Measurements from ENCODE around the gene C6orf15.
A peak's percentile ranks its signal among the peaks of the same experiment; 100 is the strongest.

C6orf15 gene

DNA sequence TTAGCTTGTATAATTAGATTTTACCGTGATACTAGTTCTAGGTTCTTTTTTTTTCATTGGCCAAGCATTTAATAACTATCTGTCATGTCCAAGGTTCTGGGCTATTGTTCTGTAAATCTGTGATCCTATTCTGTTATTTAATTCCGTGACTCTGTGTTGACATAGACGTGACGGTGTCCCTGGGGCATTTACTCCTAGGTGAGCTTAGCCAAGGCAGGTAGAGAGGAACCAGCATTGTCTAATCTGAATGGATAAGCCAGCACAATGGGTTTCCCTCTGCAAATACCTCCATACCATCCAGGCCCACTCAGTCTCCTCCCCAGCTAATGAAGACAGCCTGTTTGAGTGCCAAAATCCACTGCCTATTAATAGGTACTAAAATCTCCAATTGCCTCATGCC, 16.8 kb upstream of the C6orf15 start:
- DNase-seq = no peak

DNA sequence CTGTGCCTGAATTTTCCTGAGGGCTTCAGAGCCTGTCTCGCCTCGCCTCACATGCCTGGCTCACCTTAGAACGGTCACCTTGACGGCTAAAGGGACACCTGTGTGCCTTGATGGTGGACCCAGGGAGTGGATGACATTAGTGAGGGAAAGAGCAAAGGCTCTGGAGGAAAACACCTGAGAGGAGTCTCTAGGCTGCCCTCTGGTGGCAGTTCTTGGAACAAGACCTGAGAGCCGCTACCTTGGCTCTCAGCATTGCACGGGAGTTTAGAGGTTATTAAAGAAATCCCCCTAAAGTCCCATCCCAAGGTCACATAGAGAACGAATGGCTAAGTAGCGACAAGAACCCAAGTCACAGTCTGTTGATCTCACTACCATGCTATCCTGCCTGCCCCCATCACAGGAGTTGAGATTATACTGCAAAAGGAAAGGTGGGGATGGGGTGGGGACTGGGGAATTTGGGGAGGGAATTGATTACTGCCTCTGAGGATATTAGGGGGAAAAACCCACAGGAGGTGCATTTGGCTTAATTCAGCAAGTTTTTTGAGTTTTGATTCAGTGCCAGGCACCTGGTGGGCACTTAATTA, 15.8 kb upstream of the C6orf15 start:
- DNase-seq = peak; percentile 52

DNA sequence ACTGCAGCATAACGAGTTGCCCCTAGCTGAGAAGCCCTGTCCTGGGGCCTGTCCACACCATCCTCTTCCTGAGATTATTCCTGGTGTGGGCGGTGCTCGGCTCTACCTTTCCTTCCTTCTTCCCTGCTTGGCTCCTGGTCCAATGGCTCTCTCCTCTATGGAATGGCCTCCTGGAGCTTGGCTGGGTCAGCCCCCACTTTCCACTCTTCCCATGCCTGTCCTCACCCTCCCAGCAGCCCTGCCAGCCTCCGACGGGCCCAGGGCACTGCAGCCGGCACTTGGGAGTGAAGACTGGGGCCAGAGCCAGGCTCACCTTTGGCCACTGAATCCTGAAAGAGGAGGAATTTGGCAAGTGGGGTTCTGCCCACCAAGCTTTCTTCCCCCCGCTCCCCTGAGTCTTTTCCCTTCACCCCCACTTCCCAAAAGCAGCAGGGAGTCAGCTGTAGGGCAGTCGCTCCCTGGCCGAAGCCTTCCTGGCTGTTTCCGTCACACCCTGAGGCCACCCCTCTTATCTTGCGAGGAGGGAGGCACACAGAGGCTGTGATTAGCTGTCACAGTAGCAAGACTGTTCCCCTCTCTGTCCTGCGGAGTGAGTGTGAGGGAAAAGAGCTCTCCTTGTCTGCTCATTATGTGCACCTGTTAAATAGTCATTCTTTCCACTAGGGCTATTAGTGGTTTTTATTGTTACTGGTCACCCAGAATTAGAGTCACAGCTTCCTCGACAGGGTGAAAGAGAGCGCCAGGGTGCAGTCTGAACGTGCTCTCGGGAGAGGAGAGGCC, 14.2 kb upstream of the C6orf15 start:
- no peak for DNase-seq

DNA sequence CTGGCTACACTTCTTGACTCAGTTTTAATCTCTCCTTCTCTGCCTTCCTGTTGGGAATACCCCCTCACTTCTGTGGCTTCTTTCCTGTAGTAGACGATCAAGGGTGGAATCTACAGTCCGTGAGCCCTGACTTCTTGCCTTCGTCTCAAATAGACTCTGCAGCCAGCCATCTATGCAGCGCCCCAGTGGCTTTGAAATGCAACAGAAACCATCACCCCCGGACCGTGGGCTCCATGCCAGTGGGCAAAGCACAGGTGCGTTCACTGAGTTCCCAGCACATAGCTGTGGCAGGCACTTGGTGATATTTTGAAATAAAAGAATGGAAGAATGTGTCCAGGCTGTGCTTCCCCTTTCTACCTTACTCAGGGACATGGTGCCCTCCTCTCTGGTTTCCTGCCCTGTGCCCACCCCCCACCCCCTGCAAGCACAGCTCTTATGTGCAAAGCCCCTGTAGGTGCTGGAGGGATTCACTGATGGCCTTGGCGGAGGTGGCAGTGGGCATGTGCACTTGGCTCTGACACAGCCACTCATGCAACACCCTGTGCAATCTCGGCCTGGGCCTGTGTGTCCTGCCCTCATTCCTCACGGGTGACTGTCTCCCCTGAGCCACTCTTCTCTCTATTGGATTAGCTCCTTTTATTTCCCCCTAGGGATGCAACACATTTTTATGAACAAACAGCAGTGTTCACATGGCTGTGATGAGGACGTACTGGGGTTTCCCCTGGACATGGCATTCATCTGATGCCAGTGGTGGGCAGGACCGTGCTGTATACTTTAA, 13.4 kb upstream of the C6orf15 start:
- no peak for DNase-seq

DNA sequence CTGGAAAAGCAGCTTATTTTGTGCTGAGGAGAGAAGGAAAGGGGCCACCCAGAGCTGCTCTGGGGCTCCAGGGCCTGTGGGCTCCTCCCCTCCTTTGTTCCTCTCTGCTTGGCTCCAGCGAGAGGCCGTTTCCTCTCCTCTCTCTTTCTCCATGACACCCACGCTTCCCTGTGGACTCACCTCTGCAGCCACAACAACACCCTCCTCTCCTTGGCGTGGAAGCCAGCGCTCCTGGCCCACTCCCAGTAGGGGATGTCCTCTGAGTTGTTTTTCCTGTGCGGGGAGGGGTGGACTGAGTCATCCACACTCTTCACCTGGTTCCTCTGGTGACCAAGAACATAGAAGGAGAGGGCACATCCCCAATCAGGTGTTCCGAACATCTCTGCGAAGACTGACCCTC, 12.8 kb upstream of the C6orf15 start:
- DNase-seq = no peak

DNA sequence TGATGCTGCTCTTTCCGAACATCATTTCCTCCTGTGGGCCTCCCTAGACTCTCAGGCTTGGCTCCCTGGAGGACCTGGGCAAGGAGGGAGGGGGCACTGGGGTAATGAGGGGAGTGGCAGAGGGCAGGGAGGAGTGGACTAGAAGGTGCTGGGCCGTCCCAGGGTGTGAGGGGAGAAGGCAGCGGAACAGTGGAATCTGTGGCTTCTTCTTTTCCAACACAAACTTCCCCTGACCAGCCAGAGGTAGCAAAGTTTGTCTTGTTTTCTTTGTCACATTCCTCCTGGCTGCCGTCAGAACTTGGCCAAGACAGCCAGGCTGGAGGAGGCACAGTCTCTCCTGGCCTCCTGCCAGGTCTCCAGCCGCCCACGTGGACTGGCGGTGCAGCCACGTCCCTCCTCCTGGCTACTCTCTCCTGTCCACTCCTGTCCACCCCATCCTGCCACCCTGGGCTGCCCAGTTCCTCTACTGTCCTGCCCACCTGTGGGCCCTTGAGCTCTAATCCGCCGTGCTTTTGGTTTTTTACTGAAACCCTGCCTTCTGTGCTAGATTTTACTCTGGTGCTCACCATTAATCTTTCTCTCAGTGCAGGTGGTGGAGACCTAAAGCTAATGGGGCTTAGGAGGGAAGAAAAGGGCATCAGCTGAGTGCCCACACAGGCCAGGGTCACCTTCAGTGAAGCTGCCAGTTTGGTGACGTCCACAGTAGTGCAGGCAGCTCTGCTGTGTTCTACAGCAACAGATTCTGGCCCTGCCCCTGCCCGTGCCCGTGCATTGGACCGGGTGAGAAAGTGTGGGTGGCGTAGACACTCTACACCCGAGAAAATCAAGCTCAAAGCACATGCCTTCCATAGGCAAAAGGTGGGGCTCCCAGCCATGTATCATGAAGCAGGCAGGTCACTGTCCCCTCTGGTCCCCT, 10.7 kb upstream of the C6orf15 start:
- peak; percentile 51 for DNase-seq

DNA sequence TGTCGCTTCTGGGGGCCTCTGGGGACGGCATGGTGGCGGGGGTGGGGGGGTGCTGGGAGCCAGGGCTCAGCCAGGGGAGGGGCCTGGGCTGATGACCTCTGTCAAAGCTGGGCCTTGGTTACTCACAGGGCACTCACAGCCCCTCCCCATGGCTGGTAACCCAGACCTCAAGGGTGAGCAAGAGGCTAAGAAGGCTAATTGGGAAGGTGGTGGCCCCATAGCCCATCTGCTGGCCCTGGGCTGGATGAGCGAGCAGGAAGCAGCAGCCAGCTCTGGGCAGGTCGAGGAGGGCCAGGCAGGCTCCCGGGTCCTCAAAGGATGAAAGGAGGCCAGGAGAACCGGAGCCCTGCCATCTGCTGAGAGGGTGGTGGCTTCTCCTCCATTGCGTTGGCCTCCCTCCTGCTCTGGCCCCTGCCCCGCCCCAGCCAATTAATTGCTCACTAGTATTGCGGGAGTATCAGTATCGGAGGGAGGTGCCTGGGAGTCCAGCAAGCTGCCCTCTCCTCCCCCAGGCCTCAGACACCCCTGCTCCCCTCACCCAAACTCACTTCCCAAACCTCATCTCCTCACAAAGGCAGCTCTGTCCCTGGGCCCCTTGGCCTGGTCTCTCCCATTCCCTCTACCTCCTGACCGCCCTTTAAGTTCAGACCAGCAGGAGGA, 8.9 kb upstream of the C6orf15 start:
- no peak for DNase-seq

DNA sequence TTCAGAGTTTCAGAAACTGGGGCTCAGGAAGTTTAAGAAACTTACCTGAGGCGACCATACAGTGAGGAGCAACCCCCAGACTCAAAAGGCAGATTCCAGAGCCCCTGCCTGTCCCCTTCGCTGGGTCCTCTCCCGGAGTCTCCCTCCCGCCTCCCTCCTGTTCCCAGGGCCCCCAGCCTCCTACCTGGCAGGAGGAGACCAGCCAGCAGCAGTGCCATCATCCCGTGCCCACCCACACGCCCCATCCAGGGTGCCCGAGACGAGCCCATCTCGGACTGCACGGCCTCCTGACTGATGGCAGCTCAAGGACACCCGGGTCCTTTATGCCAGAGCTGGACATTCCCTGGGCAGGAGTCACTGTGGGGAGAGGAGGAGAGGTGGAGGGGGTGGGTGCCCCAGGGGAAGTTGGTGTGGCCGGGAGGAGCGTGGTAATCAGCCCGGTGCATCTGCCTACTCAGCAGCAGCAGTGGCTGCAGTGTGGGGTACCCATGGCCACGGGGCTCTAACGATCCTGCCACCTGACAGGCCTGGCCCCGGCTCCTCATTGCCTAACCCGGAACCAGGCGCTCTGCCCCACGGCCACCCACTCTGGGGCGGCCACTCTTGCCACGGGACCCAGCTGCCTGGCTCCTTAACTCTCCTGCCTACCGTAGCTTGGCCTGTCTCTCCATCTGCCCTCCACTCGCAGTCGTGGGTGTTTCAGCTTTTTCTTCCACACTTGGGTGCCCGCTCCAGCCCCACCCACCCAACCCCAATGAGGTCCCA, 8.0 kb upstream of the C6orf15 start, which contains the start of gene CDSN:
Gene CDSN (minus strand): TSS at position 296 of the 765 bp plus-strand sequence. CDS start 27 bp downstream, at position 269.
- DNase-seq = no peak

DNA sequence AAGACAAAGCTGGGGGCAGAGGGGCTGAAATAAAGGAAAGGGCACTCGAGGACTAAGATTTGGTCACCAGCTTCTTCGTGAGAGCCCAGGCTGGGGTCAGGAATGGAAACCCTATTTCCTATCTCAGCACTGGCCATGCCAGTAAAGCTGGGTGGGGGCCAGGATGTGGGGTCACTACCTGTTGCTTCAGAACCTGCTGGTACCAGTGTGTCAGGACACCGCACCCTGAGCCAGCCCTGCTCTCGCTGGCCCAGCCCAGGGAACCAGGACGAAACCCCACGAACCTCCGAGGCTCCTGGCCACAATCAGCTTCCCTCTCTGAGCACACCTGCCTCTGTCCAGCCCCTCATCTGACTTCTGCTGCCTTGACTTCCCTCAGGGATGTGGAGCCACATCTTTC, 5.8 kb upstream of the C6orf15 start:
- no peak for DNase-seq

DNA sequence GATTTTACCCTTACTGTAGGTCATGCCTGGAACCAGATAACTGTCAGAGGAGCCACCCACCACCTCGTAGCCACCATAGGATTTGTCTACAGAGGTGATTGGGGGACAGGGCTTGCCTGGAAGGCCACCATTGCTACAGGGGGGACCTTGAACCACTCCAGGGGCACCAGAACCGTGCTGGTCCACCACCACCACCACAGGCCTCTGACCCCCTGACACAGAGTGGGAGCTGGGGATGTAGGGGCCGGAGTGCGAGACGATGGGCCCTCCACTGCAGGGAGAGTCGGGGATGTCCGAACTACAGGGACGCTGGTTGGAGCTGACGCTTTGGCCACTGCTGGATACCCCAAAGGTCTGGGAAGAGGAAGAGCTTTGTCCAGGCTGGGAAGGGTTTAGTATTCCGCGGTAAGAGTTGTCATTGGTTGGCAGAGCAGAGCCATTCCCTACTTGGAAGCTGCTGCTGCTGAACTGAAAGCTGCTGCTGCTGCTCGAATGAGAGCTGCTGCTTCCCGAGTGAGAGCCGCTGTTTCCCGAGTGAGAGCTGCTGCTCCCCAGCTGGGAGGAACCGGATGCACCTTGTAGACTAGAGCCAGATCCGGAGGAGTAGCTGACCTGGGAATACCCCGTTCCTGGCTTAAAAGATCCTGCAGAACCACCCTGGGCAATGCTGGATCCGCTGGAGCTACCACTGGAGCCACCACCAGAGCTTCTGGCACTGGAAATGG, 4.4 kb upstream of the C6orf15 start:
- no peak for DNase-seq

DNA sequence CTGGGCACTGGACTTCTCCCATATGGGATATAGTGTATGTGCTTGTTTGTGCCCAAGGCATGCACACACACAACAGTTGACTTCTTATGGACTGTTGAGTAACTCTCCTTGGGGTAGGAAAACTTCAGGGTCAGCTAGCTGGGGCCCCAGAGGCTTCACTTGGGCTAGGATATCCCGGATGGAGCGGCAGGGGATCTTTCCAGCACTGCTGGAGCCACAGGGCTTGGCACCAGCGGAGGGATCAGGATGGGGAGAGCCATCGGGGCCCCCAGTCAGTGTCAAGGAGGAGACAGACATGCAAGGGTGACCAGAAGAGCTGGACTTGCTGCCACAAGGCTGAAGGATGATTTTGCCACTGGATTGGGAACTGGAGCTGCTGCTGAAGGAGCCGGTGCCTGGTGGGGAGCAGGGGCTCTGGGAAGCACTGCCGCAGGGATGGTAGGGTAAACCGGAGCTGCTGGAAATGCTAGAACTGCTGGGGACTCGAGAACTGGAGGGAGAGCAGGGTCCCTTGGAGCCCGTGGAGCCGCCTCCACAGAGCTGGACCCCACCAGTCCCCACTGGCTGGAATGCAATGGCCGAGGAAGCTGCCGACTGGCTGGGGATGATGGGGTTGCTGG, 3.7 kb upstream of the C6orf15 start:
- no peak for DNase-seq

DNA sequence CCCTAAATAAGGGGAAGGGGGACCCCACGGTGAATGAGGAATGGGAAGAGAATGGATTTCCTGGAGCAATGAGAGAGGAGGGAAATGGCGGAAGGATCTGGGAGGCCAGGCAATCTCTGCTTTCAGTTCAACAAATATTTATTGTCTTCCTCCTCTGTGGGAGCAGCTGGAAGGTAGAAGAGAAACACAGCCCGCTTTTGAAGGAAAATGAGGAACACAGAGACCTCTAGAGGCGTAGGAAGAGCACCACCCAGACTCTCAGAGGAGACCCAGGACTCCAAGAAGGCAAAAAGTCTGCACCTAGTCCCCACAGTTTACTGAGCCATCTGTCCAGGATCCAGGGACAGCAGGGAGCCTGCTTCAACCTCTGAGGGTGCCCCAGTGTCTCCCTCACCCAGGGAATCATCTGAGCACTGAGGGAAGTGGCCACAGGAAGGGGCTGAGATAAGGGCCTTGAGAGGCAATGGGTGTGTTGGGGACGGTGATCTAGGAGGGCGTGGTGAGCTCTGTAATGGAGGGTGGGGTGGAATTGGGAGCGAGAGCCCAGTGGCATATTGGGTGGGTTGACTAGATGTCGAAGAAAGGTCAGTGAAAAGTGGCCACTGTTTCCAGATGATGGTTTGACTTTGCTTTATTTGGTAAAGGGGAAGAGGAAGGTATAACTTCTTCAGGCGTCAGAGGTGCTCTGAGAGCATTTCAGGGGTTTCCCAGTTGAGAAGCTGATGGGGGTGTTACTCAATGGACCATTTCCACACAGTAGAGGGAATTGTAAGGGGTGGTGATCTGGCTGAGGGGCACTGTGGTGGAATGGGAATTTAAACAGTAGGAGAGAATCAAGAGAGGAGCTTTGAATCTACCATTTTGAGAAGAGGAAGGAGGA, 2.8 kb upstream of the C6orf15 start:
- peak; percentile 53 for DNase-seq

DNA sequence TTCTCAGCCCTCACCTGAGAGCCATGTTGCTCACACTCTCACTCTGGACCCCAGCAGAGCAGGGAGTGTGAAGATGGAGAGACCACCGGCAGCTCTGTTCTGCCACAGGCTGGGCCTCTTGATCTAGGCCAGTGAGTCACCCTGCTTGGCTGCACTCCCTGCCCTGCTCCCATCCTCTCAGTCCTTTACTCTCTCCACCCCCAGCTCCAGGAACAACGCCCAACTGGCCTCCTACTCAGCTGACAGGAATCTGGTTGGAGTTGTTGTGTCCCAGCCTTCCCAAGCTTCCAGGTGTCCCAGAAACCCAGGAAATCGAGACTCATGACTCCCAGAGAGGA, 2.1 kb upstream of the C6orf15 start, which contains the start of gene PSORS1C1:
Gene PSORS1C1 (plus strand): TSS at position 260 of the 338 bp plus-strand sequence. CDS start 14,833 bp downstream, outside the sequence.
- DNase-seq = peak; percentile 70

DNA sequence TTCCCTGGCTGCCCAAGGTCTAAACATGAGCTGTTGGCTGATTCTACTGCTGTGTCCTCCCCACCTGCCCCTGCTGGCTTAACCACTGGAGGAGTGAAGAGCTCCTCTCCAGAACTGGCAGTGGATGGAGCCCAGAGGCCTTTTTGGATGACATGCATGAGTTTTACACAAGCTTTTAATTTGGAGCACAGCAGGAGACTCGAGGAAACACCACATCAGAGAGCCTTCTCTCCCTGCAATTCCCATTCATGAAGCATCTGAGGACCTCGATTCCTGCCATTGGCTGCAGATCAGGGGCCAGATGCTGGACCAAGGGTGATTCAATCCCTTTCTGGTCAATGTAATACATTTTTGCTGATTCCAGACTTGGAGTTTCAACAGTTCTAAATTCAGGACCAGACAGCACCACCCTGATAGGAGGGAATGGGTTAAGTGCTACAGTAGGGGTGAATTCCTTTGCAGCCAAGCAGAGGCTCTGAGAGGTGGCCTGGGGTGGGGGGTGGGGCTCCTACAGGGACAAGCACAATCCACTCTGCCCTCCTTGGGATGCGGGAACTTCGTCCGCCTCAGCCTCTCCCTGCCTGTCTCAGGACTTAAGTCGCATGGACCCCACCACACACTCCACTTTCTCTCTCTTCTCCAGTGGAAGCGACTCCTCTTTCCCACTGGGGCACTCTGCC, 1.6 kb upstream of the C6orf15 start:
- DNase-seq = no peak

DNA sequence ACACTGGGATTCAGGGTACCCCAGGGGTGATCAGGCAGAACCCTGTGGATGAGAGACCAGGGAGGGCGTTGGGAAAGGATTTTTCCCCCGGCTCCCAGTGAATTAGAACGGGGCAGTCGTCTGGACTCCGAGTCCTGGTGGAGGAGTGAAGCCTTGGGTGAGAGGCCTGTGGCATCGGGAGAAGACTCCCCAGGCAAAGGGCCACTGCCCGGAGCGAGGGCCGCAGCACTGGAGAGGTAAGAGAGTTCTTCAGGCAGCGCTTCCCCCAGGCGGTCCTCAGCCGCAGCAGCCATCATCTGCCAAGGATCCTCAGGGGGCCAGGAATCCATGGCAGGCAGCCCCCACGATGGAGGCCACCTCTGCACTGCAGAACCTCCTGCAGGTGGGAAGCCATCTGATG, 663 bp downstream of the C6orf15 start:
- no peak for DNase-seq

DNA sequence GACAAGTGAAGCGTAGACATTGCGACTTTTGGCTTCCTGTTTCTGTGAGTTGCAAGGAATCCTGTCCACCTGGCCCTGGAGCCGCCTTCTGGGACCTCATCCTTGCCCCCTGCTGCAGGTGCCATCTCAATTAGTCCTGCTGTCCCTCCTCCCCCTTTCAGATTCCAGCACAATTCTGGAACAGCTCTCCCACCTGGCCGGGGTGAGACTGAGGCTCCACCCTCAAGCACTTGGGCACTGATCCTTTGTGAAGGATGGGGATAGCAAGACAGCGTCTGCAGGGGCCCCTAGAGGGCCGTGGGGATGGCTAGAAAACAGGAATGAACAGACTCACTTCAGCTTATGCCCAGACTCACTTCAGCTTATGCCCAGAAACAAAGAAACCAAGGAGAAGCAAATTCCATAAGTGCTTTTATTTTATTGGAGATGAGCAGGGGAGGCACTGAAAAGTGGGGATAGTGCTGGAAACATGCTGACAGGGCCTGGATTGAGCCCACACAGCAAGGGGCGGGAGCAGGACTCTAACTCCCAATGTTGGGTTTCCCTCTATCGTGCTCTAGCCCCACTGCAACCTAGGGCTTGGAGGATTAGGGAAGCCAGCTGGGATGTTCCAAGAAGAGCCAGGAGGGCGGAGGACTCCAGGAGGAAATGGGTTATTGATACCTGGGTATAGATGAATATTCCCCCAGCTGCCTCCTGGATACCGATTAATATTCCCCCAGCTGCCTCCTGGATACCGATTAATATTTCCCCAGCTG, 1.4 kb downstream of the C6orf15 start:
- DNase-seq = no peak

DNA sequence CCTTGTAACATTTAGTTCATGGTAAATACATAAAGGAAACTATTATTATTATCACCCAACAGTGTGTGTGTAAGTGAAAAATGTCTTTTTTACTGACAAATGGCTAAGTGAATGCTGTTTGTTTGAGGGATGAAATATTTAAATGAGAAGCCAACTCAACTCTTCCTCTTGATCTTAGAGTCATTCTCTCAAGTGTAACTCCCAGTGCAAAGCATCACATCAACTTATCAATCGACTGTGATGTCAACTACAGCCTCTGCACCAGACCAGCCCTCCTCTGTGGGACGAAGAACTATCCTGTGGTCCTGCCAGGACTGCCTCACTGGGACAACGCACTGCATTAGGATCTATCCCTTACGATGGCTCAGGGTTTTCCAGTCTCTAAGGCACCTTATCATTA, 5.3 kb downstream of the C6orf15 start:
- no peak for DNase-seq

DNA sequence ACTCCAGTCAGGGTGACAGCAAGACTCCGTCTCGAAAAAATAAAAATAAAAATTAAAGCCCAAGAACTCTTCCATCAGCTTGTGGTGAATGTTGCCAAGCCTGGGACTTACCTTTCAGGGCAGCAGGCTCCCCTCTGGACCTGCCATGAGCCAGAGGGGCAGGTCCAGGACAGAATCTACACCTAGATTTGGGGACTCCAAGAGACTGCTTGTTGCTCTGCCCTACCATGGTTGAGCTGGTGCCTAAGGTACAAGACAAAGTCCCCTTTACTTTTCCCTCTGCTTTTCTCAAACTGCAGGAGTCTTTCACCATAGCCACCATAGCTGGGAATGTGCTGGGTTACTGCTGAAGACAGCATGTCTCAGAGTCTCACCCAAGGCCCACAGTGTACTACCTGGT, 9.2 kb downstream of the C6orf15 start:
- no peak for DNase-seq

Data from 8988T (cell line).